ENCODE results near the gene CTSD. TPM values are rescaled to one million over a fixed set of nuclear protein-coding genes. Genes with fewer than 3 reads are reported as not detected.

The CTSD gene
- polyA plus RNA-seq, 1 donor from 2014 or later, result 30.5 TPM

- Histone ChIP-seq H2AFZ (ENCODE audit: low read depth, low read length) (no peak overlapping the region), H3K9me2 (ENCODE audit: insufficient read depth, low read length) (no peaks in the 10 kb centered on the region), H3K4me3 (ENCODE audit: low read length) (no peak overlapping the region), H4K20me1 (ENCODE audit: insufficient read depth) (no peaks in the 10 kb centered on the region), H3K4me2 (ENCODE audit: low read length) (no peak overlapping the region), H3K27ac (ENCODE audit: low read length) (no peak overlapping the region), H3K9me3 (ENCODE audit: low read length) (no peaks in the 10 kb centered on the region), H3K79me2 (replicated peaks; ENCODE audit: insufficient read depth, low read length) (no peaks in the 10 kb centered on the region), H3K36me3 (ENCODE audit: insufficient read depth, low read length) (no peaks in the 10 kb centered on the region), H3K27me3 (ENCODE audit: insufficient read depth, low read depth, low read length) (no peaks in the 10 kb centered on the region), H3F3A (ENCODE audit: insufficient read depth, low read length, poor library complexity, severe bottlenecking) (no peaks in the 10 kb centered on the region), H3K9ac (ENCODE audit: low read length) (no peak overlapping the region)
- TF ChIP-seq EP300 (conservative IDR thresholded peaks at IDR 0.05; ENCODE audit: poor library complexity, severe bottlenecking) (no peak), MXI1 (conservative IDR thresholded peaks at IDR 0.05; ENCODE audit: poor library complexity, severe bottlenecking) (no peak), REST (IDR thresholded peaks at IDR 0.05; ENCODE audit: borderline replicate concordance) (no peak), POLR2AphosphoS5 (IDR thresholded peaks at IDR 0.05) (no peak), EZH2 (IDR thresholded peaks at IDR 0.05; ENCODE audit: borderline replicate concordance, insufficient read depth, low read length, poor library complexity, severe bottlenecking) (no peak), TAF1 (IDR thresholded peaks at IDR 0.05; ENCODE audit: low read depth) (no peak), SMC3 (conservative IDR thresholded peaks at IDR 0.05; ENCODE audit: poor library complexity) (no peak), RAD21 (conservative IDR thresholded peaks at IDR 0.05) (no peak)
Observed at GRCh38 chr11:1705126-1706052, 58.3 kb downstream of the CTSD start.

GRCh38 chr11:1703146-1703545 is 60.6 kb downstream of the CTSD start:
- Histone ChIP-seq H3K9ac (ENCODE audit: low read length) (no peak overlapping the region), H3K27me3 (ENCODE audit: insufficient read depth, low read depth, low read length) (no peaks in the 10 kb centered on the region), H3K9me3 (ENCODE audit: low read length) (no peaks in the 10 kb centered on the region), H4K20me1 (ENCODE audit: insufficient read depth) (no peaks in the 10 kb centered on the region), H3F3A (ENCODE audit: insufficient read depth, low read length, poor library complexity, severe bottlenecking) (no peaks in the 10 kb centered on the region), H2AFZ (ENCODE audit: low read depth, low read length) (no peak overlapping the region), H3K27ac (ENCODE audit: low read length) (no peak overlapping the region), H3K9me2 (ENCODE audit: insufficient read depth, low read length) (no peaks in the 10 kb centered on the region), H3K79me2 (replicated peaks; ENCODE audit: insufficient read depth, low read length) (no peaks in the 10 kb centered on the region), H3K4me3 (ENCODE audit: low read length) (no peak overlapping the region), H3K36me3 (ENCODE audit: insufficient read depth, low read length) (no peaks in the 10 kb centered on the region), H3K4me2 (ENCODE audit: low read length) (no peak overlapping the region)
- TF ChIP-seq EP300 (conservative IDR thresholded peaks at IDR 0.05; ENCODE audit: poor library complexity, severe bottlenecking), result no peak
- no peak for TF ChIP-seq REST (IDR thresholded peaks at IDR 0.05; ENCODE audit: borderline replicate concordance)
- no peak for TF ChIP-seq MXI1 (conservative IDR thresholded peaks at IDR 0.05; ENCODE audit: poor library complexity, severe bottlenecking)
- TF ChIP-seq RAD21 (conservative IDR thresholded peaks at IDR 0.05), result no peak
- TF ChIP-seq CTCF (IDR thresholded peaks at IDR 0.05; ENCODE audit: poor library complexity, severe bottlenecking), result no peak
- TF ChIP-seq EZH2 (IDR thresholded peaks at IDR 0.05; ENCODE audit: borderline replicate concordance, insufficient read depth, low read length, poor library complexity, severe bottlenecking), result no peak
- no peak for TF ChIP-seq TAF1 (IDR thresholded peaks at IDR 0.05; ENCODE audit: low read depth)

All from neural cell (in vitro differentiated cells).